GM21786 (cell line): ENCODE measurements around the gene AAR2.

Source experiments
- ATAC-seq: cut with Tn5 transposase; IDR thresholded peaks from one replicate; pipeline ENCODE4 v1.9.1; 2021; ENCODE audit not compliant: unreplicated experiment

Gene AAR2

DNA sequence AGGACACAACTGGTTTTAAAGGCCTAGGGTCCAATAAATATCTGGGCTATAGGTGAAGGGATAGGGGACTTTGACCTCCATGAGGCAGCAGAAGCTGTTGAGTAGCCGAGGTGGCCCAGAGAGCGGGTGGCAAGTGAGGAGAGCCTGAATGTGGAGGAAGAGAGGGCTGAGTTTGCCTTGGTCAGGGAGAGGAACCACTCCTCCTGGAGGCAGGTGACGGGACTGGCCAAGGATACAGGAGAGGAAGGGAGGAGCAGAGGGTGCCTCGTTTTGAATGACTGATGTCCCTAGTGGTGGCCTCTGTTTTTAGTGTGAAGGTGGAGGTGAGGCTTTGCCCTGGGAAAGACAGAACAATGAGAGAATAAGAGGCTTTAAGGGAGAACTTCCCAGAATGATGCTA, 19.1 kb upstream of the AAR2 start:
- no peak for ATAC-seq

DNA sequence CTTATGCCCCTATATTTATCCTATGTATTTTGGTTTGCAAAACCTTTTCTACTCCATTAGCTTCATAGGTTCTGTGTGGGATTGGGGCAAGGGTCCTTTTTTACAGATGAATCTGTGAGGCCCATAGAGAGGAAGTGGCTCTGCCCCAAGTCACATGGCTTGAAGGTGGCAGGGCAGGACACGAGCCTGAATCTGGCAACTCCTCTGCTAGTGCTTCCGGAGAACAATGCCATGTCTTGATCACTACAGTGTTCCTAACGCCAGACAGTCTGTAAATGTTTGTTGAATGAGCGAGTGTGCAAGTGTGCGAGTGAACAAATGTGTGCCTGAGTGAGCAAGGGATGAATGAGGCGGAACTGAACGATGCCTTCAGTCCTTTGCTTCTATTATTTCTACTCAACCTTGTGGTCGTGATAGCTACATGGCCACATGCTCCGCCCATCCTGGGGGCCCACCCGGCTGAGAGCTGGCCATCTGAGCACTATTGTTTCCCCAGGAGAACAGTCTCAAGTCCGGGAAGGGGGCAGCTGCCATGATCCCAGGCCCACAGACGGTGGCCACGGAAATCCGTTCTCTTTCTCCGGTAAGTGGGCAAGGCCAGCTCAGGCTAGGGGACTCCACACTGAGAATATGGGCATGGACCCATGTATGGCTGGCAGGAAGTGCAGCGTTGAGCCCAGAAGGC, 17.8 kb upstream of the AAR2 start:
- no peak for ATAC-seq

DNA sequence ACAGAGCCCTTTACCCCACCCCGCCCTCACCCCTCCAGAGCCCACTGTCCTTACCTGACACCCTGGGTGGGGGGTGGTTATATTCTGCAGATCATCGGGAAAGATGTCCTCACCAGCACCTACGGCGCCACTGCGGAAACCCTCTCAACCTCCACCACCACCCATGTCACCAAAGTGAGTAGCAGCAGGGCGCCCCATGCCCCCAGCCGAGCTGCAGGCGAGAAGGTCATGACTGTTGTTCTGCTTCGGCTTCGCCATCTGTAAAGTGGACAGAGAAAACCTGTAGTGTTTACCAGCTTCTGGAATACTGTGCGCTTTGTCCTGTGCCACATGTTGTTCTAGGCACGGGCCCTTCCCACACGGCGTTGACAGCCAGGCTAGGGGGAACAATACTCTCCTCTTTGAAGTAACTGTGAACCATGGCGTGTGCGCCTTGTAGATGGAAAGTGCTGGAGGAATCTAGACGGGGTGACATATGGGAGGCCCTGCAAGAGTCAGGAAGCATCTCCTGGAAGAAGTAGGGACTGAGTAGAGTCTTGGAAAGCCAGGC, 16.5 kb upstream of the AAR2 start:
- no peak for ATAC-seq

DNA sequence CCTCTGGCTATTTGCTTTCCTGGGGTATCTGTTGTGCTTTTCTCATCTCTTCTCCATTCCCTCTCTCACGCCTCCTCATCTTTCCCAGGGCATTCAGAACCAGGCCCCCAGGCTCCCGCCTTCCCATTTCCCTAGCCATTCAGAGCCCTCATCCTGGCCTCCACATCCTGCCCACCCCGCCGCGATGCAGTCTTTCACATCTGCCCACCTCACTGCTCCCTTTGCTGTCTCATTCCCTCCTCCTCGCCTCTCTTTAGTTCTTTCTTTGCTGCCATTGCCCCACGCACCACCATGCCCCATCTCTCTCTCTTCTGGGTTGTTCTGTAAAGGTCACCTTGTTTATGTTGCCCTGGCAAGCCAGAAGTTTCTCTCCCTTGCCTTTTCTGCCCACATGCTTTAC, 10.6 kb upstream of the AAR2 start:
- no peak for ATAC-seq

DNA sequence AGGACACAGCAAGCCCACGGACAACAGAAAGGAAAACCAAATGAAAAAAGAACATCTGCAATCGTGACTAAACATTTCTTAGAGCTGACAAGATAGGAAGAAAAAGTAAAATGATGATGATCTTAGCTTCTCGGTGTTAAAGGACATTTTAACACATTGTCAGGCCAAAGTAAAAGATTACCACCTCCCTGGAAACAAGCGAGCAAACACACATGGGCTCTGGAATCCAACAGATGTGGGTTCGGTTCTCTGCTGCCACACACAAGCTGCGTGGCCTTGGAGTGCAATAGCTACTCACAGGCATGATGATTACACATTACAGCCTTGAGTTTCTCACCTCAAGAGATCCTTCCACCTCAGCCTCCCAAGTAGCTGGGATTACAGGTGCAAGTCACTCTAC, 7.5 kb upstream of the AAR2 start:
- ATAC-seq = no peak

DNA sequence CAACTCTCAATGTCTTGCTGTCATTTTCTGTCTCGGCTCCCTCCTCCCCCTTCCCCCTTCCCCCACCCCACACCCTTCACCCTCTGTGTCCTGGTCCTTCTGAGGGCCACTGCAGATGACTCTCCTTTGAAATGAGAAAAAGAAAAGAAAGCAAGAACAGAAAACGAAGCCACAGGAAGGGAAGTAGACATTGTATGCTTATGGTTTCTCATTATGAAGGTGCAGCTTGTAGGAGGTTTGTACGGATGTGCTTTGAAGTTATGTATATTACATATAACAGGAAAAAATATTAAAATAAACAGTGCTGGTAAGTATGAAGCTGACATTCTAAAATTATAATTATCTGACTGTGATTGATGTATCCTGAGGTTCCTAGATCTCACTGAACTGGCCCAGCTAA, 6.3 kb upstream of the AAR2 start:
- no peak for ATAC-seq

DNA sequence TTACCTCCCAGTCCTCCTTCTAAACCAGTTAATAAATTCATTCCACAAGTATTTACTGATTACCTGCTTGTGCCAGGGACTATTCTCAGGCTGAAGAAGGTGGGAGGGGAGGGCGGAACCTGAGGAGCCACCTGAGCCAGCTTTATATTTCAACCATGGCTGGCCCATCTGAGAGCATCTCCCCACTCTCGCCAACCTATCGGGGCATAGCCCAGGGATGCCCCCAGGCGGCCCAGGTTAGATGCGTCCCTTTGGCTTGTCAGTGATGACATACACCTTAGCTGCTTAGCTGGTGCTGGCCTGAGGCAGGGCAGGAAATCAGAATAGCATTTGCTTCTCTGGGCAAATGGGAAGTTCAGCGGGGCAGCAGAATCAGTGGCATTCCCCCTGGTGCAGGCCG, 4.9 kb upstream of the AAR2 start:
- ATAC-seq = no peak

DNA sequence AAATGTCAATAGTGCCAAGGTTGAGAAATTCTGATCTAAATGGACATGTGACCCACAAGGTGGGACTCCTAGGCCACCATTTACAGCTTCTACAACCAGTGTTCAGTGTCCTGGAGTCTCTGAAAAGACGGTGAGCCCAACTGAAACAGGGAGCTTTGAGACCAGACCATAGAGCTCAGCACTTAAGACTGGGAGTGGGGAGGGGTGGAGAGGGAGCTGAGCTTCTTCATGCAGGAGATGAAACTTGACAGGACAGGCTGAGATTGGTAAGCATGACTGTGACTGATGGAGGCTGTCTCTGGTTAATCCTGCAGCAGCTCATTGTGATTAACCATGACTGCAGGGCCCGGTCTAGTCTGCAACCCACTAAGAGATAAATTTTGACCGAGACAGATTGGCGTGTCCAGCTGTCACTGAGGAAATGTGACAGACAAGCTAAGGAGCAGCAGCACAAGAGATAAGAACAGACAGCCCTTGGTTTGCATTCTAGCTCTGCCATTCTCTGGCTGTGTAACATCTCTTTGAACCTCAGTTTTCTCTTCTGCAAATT, 1.4 kb upstream of the AAR2 start:
- no peak for ATAC-seq

DNA sequence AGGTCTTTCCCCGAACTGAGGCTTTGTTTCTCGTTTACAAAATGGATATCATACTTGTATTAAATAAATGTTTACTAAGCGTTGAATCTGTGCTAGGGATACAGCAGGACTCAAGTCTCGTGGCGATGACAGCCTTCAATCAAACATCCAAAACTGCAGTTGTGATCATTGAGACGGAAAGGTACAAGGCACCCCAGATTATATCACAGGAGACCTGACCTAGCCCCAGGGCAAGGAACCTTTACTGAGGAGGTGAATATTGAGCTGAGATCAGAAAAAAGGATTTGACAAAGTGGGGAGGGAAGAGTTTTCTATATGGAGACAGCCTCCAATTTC, 476 bp downstream of the AAR2 start:
- ATAC-seq = no peak

DNA sequence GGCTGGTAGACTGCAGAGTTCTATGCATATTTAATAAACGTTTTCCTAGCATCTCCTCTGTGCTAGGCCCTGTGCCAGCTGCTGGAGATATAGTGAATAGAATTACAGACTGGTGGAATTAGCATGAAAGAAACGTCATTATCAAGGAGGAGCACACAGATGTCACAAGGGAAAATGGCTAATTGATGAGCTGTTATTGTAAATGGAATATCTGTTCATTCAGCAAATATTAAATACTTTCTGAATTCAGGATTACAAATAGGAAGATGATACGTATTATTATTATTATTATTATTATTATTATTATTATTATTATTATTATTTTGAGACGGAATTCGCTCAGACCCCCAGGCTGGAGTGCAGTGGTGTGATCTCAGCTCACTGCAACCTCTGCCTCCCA, 1.2 kb downstream of the AAR2 start:
- no peak for ATAC-seq

DNA sequence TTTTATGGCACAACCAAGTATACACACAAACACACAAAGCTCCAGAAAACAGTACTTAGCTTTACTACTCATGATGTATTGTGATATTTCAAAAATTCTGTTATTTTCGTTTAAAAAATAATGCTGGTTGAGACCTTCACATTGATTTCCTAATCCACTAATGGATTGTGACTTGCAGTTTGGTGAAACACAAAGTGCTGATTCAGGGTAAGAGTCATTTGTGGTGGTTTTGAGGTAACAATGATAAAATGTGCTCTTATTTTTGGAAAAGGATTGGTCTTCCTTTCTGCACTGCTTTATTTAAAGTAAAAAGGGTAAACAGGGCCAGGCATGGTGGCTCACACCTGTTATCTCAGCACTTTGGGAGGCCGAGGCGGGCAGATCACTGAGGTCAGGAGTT, 1.9 kb downstream of the AAR2 start:
- ATAC-seq = no peak

DNA sequence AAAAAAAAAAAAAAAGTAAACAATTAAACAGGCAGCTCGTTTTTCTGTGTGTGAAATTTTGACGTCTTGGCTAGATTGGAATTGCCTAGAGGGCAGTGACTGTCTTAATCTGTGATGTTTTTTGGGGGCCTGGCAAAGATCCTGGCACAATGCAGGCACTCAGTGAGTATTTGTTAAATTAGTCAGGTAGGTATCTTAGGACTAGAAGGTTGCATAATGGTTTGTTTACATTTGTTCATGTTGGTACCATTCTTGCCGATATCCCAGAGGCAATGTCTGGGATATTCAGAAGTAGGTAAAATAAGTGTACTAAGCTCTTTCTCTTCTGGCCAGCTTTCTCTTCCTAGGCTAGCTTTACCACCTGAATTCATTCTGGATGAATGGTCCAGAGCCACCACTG, 2.5 kb downstream of the AAR2 start:
- no peak for ATAC-seq

DNA sequence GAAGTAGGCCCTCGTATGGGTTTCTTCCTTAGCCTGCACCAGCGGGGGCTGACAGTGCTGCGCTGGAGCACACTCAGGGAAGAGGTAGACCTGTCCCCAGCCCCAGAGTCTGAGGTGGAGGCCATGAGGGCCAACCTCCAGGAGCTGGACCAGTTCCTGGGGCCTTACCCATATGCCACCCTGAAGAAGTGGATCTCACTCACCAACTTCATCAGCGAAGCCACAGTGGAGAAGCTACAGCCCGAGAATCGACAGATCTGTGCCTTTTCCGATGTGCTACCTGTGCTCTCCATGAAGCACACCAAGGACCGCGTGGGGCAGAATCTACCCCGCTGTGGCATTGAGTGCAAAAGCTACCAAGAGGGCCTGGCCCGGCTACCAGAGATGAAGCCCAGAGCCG, 3.8 kb downstream of the AAR2 start:
- no peak for ATAC-seq

DNA sequence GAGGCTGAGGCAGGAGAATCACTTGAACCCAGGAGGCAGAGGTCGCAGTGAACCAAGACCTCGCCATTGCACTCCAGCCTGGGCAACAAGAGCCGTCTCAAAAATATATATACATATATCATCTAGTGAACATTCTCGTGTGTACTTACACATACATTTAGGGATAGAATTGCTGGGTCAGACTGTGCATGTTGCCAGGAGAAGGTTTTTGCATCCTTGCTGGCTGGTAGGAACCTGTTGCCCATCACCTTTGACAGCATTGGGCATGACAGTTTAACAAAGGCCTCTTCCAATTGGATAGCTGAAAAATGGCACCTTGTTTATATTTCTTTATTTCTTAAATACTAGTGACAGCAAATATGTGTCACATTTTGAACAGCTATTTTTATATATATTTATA, 5.4 kb downstream of the AAR2 start:
- ATAC-seq = no peak

DNA sequence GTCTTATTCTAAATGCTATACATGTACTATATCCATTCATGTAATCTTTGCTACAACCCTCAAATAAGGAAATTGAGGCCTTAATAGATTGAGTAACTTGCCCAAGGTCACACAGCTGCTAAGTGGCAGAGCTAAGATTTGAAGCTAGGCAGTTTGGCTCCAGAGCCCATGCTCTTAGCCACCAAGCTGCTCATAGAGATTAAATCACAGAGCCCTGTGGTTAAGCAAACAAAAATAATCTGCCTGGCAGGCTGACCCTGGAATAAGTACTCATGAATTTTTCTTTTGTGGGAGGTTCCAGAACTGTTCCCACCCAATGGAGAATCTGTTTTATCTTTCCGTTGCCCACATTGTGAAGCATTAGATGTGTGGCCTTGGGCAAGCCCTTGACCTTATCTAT, 7.4 kb downstream of the AAR2 start:
- no peak for ATAC-seq

DNA sequence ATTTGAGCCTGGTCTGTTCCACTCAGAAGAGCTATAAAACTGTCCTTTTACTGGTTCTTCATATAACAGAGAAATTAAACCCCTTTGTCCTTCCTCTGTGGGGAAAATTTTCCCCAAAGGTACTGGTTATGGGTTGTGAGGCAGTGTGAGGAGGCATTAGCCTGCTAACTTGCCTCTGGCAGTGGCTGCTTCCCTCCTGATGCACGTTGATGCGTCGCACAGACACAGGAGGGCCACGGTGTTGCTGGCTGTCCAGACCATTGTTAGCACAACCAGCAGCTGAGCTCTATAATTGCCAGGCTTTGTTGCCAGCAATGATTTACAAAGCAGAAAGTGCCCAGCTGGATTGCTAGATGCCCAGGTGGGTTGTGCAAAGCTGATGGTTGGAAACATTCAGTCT, 10.1 kb downstream of the AAR2 start:
- no peak for ATAC-seq

DNA sequence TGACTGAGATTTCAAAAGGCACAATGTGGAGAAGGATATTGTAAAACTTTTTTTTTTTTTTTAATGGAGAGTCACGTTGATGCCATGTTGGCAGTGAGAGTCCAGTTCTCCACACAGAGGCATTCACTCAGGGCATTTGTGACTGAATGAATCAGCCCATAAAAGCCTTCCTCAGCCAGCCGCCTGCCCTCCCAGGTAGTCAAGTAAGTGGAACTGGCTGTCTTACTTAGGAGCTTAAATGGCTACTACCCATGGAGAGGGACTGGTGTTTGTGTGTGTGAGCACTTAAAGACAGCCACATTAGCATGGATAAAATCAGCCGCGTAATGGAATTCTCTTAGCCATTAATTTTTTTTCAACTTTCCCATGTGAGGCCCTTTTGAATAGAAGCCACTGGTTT, 12.6 kb downstream of the AAR2 start:
- ATAC-seq = no peak

DNA sequence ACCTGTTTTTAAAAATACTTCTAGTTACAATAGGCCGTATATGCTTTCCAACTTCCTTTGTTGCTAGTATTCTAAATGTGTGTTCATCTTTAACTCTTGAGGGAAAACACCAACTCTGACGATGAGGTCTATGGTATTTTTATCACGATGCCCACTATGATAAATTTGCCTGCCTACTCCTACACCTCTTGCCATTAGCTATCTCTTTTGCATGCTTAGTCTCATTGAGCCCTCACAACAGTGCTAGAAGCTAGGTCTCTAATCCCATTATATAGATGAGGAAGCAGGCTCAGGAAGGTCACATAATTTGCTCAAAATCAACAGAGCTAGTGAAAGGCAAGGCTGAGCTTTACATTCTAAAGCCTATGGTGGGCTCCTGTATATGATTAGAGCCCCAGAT, 13.2 kb downstream of the AAR2 start:
- no peak for ATAC-seq

DNA sequence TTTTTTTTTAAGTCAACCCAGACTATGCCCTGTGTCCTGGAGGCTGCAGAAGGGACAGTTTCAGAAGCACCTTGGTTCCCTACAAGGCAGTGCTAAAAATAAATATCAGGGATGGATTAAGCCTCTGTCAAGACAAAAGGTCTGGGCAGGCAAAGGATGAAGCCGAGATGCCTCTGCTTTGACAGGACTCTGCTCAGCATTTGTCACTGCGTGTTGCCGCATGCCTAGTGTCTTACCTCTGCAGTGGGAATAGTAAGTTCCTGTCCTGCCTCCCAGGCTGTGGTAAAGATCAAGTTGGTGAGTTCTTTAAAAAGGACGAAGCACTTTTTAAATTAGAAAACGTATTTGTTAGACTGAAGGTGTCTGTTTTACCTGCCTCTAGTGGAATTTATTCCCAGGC, 15.1 kb downstream of the AAR2 start:
- ATAC-seq = no peak

DNA sequence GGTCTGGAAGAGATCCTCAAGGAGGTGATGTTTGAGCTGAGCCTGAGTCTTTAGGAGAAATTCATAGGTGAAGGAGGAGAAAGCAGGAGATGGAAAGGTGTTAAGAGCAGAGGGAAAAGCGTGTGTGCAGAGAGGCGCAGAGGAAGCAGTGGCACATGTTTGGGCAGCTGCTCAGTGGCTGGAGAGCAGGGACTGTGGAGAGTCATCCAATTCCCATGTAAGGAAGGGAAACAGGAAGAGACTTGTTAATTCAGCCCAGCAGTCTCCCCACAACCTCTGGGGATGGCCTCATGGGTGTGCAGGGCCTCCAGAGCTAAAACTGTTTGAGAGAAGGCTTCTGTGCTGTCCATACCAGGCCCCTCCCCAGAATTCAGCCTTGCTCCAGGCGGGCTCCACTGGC, 16.2 kb downstream of the AAR2 start:
- ATAC-seq = no peak

DNA sequence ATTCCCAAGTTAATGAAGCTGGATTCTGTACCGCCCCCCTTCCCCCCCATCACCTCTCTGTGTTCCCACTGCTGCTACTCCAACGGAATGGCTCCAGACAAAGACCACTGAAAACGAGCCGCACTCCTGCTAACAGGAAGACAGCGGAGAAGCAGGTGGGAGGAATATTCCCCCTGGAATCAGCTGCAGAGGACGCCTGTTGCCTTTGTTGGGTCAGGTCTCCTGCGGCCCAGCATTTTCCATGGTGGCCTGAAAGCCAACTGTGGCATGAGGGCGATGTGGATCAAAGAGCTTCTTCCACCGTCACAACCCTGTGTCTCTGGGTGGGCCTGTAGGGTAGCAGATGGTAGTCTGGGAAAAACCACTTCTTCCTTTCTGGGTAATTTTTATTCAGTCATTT, 16.8 kb downstream of the AAR2 start:
- ATAC-seq = no peak

DNA sequence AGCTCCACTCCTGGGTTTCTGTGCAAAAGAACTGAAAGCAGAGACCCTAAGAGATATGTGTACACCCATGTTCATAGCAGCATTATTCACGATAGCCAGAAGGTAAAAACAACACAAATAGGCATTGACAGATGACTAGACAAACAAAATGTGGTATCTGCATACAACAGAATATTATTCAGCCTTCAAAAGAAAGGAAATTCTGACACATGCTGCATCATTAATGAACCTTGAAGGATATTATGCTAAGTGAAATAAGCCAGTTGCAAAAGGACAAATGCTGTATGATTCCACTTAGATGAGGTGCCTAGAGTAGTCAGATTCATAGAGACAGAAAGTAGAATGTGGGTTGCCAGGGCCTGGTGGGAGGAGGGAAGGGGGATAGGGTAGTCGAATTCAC, 17.8 kb downstream of the AAR2 start:
- no peak for ATAC-seq

DNA sequence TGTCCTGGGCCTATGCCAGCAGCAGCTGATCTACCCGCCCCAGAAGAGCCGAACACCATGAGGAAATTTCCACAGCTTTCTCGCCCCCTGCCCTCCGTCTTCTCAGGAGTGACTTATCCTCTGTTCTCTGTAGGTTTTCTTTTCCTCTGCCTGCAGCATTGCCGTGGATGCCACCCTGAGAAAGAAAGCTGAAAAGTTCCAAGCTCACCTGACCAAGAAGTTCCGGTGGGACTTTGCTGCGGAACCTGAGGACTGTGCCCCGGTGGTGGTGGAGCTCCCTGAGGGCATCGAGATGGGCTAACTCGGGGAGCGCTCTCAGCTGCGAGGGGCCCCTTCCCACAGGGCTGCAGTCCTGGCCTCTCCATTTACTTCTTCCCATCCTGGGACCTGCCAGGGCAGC, 19.2 kb downstream of the AAR2 start:
- no peak for ATAC-seq
